ENCODE results near the gene BNIP5. TPM values are rescaled to one million over a fixed set of nuclear protein-coding genes. Genes with fewer than 3 reads are reported as not detected.
A peak's percentile ranks its signal among the peaks of the same experiment; 100 is the strongest.

The BNIP5 gene
- total RNA-seq, 2 donors from 2014 or later: not detected

DNA sequence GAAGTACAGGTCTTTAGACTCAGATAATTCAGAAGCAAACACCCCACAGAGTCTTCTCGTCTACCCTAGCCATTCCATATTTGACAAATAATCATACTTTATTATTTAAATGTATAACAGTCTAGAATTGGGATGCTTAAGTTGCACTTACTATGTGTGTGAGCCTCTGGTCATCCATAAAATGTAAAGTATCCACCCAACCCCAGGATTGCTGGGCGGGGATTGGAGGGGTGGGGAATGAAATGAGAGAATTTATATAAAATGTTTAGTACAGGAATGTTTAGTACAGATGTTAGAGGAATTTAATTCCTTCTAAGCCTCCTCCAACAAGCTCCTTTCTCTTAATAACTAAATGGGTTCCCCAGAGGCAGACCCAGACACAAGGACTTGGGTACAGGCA, 16.9 kb downstream of the BNIP5 start:
- Histone ChIP-seq H3K36me3 (no peaks in the 10 kb centered on the region), H3K4me3 (no peak overlapping the region), H3K27me3 (no peaks in the 10 kb centered on the region), H3K27ac (no peak overlapping the region), H3K9me3 (no peaks in the 10 kb centered on the region), H3K4me1 (no peaks in the 10 kb centered on the region)
- TF ChIP-seq, protein P1, sequence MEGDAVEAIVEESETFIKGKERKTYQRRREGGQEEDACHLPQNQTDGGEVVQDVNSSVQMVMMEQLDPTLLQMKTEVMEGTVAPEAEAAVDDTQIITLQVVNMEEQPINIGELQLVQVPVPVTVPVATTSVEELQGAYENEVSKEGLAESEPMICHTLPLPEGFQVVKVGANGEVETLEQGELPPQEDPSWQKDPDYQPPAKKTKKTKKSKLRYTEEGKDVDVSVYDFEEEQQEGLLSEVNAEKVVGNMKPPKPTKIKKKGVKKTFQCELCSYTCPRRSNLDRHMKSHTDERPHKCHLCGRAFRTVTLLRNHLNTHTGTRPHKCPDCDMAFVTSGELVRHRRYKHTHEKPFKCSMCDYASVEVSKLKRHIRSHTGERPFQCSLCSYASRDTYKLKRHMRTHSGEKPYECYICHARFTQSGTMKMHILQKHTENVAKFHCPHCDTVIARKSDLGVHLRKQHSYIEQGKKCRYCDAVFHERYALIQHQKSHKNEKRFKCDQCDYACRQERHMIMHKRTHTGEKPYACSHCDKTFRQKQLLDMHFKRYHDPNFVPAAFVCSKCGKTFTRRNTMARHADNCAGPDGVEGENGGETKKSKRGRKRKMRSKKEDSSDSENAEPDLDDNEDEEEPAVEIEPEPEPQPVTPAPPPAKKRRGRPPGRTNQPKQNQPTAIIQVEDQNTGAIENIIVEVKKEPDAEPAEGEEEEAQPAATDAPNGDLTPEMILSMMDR (IDR thresholded peaks at IDR 0.05): no peak
- no peak for DNase-seq (ENCODE audit: low spot score)

DNA sequence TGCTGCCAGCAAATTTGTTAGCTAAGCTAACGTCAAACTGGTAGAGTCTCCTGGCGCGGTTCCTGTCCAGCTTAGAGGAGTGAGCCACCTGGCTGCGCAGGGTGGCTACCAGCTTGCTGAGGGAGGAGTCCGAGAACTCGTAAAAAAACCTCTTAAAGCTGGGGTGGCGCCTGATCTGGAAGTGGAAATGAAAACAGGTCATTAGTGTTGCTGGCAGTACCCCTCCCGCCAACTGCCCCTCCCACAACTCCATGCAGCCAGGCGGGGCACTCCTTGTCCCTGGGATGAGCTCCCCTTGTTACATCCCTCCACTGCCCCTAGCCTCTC, 17.3 kb downstream of the BNIP5 start:
- no peak for DNase-seq (ENCODE audit: low spot score)
- no peaks in the 10 kb centered on the region for H3K4me1 ChIP-seq
- H3K36me3 ChIP-seq: no peaks in the 10 kb centered on the region
- no peak overlapping the region for H3K4me3 ChIP-seq
- TF ChIP-seq, protein P1 (IDR thresholded peaks at IDR 0.05): no peak
- no peaks in the 10 kb centered on the region for H3K27me3 ChIP-seq
- no peaks in the 10 kb centered on the region for H3K9me3 ChIP-seq
- H3K27ac ChIP-seq: no peak overlapping the region

DNA sequence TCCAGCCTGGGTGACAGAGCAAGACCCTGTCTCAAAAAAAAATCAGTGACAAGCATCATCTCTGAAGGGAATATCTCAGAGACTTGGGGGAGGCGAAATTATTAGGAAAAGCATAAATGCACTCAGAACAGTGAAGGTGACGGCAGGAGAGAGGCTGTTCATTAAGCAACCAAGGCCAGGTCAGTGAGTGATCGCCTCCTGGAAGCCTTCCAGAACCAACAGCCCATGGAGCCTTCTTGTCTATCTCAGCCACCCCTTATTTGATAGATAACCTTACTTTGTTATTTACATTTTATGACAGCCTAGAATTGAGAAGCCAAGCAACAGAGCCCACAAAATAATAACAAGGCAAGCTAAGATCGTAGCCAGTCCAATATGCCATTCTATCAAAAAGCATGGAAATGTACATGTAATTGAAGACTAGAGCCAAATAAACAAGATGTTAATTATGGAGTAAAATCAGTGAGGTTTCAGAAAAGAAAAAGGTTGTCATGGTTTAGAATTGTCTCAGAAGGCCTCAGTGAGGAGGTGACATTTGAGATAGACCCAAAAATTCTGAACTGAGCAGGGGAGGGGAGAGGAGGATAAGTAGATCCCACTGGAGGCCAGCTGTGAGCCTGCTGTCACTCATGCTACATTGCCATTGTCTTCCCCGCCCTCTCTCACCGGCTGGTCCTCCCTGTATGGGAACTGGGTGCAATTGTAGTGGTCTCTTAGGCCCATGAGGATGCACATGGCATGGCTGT, 17.8 kb downstream of the BNIP5 start:
- no peaks in the 10 kb centered on the region for H3K27me3 ChIP-seq
- no peaks in the 10 kb centered on the region for H3K4me1 ChIP-seq
- H3K9me3 ChIP-seq: no peaks in the 10 kb centered on the region
- H3K36me3 ChIP-seq: no peaks in the 10 kb centered on the region
- DNase-seq (ENCODE audit: low spot score): no peak
- TF ChIP-seq, protein P1 (IDR thresholded peaks at IDR 0.05): no peak
- H3K27ac ChIP-seq: no peak overlapping the region
- no peak overlapping the region for H3K4me3 ChIP-seq

DNA sequence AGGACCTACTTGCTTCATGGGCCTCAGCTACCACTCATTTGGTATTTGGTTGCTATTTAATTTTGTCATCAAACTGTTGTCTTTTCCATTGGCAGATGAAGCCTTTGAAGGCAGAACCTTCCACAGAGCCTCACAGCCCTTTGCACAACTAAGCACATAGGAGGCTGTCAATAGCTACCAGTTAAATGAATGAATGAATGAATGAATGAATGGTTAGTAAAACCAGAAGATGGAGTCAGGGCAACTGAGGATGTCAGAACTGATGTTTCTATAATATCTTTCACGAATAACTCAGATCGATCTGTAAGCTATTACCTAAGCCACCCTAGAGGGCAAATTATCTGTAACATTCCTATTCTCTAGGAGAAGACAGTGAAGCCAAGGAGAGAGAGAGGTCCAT, 19.1 kb downstream of the BNIP5 start:
- H3K9me3 ChIP-seq: no peaks in the 10 kb centered on the region
- no peak overlapping the region for H3K4me3 ChIP-seq
- DNase-seq (ENCODE audit: low spot score): no peak
- no peak overlapping the region for H3K27ac ChIP-seq
- TF ChIP-seq, protein P1 (IDR thresholded peaks at IDR 0.05): no peak
- H3K36me3 ChIP-seq: no peaks in the 10 kb centered on the region
- no peaks in the 10 kb centered on the region for H3K27me3 ChIP-seq
- H3K4me1 ChIP-seq: no peaks in the 10 kb centered on the region

DNA sequence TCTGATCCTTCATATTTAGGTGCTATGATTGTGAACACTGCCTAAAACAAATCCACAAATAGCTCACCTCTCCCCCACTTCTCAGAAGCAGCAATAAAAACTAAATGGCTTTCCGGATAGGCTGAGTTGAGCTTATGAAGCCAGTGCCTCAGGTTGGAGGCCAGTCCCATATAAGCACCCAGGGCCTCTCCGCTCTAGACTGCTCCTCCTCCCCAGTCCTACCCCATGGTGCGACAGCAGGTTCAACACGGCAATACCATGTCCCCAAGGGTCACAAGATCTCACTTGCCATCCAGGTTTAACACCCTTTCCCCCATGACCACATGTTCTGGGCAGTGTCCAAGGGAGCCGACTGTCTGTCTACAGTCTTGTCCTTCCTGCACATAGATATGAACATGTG, 20.8 kb downstream of the BNIP5 start:
- H3K9me3 ChIP-seq: no peaks in the 10 kb centered on the region
- H3K4me3 ChIP-seq: no peak overlapping the region
- H3K27ac ChIP-seq: peak overlapping the region in 1 of 2 donors; percentile 21
- TF ChIP-seq, protein P1 (IDR thresholded peaks at IDR 0.05): no peak
- H3K36me3 ChIP-seq: no peaks in the 10 kb centered on the region
- no peaks in the 10 kb centered on the region for H3K27me3 ChIP-seq
- DNase-seq (ENCODE audit: low spot score): no peak
- H3K4me1 ChIP-seq: no peaks in the 10 kb centered on the region
